Measurements from ENCODE around the gene PNPLA8. TPM values are rescaled to one million over a fixed set of nuclear protein-coding genes. Genes with fewer than 3 reads are reported as not detected.

The PNPLA8 gene
- total RNA-seq, 1 donor, result 37.4 TPM

GRCh38 chr7:108528183-108528712 is 2.3 kb upstream of the PNPLA8 start:
- TF ChIP-seq, protein P1, sequence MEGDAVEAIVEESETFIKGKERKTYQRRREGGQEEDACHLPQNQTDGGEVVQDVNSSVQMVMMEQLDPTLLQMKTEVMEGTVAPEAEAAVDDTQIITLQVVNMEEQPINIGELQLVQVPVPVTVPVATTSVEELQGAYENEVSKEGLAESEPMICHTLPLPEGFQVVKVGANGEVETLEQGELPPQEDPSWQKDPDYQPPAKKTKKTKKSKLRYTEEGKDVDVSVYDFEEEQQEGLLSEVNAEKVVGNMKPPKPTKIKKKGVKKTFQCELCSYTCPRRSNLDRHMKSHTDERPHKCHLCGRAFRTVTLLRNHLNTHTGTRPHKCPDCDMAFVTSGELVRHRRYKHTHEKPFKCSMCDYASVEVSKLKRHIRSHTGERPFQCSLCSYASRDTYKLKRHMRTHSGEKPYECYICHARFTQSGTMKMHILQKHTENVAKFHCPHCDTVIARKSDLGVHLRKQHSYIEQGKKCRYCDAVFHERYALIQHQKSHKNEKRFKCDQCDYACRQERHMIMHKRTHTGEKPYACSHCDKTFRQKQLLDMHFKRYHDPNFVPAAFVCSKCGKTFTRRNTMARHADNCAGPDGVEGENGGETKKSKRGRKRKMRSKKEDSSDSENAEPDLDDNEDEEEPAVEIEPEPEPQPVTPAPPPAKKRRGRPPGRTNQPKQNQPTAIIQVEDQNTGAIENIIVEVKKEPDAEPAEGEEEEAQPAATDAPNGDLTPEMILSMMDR (IDR thresholded peaks at IDR 0.05; ENCODE audit: insufficient read depth, low read length), result no peak
- H3K4me3 ChIP-seq (ENCODE audit: low read depth, low read length), result no peak overlapping the region

GRCh38 chr7:108526768-108527017 is 758 bp upstream of the PNPLA8 start:
- no peak for DNase-seq (ENCODE audit: low read depth)
- TF ChIP-seq, protein P1 (IDR thresholded peaks at IDR 0.05; ENCODE audit: insufficient read depth, low read length), result no peak
- peak overlapping the region; percentile 87 for H3K4me3 ChIP-seq (ENCODE audit: low read depth, low read length)

More at GRCh38 chr7:108528183-108528712, 2.3 kb upstream of the PNPLA8 start:
- DNase-seq (ENCODE audit: low read depth), result no peak

DNA sequence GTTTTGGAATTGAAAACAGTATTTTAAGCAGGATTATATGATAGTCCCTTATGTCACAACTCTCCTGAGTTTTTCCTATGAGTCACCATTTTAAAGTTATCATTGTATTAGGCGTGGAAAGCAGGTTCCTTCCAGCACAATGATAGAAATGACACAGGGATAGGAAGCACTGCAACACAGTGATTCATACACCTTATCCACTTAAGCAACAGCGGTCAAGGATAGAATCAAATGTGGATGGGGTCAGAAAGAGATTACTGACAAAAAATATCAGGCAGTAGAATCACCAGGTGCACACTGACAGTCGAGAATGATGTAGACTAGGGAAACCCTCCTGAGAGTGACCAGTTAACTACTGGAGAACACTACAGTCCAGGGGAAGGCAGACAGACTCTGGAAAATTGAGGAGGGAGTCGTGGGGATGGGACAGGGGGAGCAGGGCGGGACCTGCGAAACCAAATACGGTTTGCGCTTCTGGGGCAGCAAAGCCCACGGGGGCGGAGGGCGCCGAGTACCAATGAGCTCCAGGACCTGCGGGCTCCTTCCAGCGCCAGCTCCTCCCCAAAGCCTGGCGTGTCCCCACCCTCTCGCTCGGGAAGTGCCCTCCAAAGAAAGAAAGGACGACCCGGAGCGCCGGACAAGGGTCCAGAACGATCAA is 479 bp downstream of the PNPLA8 start:
- peak overlapping the region; percentile 91 for H3K4me3 ChIP-seq (ENCODE audit: low read depth, low read length)
- DNase-seq (ENCODE audit: low read depth), result peak; percentile 83
- TF ChIP-seq, protein P1 (IDR thresholded peaks at IDR 0.05; ENCODE audit: insufficient read depth, low read length), result peak; percentile 1

GRCh38 chr7:108522780-108523179 is 3.2 kb downstream of the PNPLA8 start:
- no peak overlapping the region for H3K4me3 ChIP-seq (ENCODE audit: low read depth, low read length)
- DNase-seq (ENCODE audit: low read depth), result no peak
- TF ChIP-seq, protein P1 (IDR thresholded peaks at IDR 0.05; ENCODE audit: insufficient read depth, low read length), result no peak

GRCh38 chr7:108517951-108518350 is 8.0 kb downstream of the PNPLA8 start:
- TF ChIP-seq, protein P1 (IDR thresholded peaks at IDR 0.05; ENCODE audit: insufficient read depth, low read length), result no peak
- DNase-seq (ENCODE audit: low read depth), result no peak
- H3K4me3 ChIP-seq (ENCODE audit: low read depth, low read length), result no peak overlapping the region

- DNase-seq (ENCODE audit: low read depth), result no peak
- no peak overlapping the region for H3K4me3 ChIP-seq (ENCODE audit: low read depth, low read length)
- TF ChIP-seq, protein P1 (IDR thresholded peaks at IDR 0.05; ENCODE audit: insufficient read depth, low read length), result no peak
Observed at GRCh38 chr7:108515630-108516029, 10.3 kb downstream of the PNPLA8 start.

DNA sequence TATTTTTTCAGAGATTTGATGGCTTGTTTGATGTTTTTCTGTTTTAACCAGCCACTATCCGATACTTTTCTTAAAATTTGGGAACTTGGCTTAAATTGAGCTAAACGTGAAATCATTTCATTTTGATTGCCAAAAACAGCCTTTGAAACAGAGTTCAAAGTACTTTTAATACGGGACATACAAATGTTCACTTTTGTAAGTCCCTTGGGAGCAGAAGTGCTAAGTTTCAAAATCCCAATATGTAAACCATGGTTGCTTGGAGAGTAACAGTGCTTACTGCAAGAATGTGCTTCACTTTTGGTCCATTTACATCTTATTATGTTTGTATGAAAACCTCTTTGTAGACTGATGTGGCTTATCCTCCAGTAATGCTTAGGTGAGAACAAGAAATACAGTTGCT is 10.9 kb downstream of the PNPLA8 start:
- TF ChIP-seq, protein P1 (IDR thresholded peaks at IDR 0.05; ENCODE audit: insufficient read depth, low read length), result no peak
- no peak overlapping the region for H3K4me3 ChIP-seq (ENCODE audit: low read depth, low read length)
- no peak for DNase-seq (ENCODE audit: low read depth)
